NCI-H2196 (cell line): ENCODE measurements around the gene SART3.
"Not testable (repeated sequence)": the region's sequence is repeated elsewhere in the genome, so short reads cannot be mapped to it uniquely, and the experiment has no call there.

ENCODE experiments used
- DNase-seq: peaks from one replicate; lab custom pipeline; 2025; ENCODE audit not compliant: unreplicated experiment; lab: John Stamatoyannopoulos, UW

The SART3 gene

DNA sequence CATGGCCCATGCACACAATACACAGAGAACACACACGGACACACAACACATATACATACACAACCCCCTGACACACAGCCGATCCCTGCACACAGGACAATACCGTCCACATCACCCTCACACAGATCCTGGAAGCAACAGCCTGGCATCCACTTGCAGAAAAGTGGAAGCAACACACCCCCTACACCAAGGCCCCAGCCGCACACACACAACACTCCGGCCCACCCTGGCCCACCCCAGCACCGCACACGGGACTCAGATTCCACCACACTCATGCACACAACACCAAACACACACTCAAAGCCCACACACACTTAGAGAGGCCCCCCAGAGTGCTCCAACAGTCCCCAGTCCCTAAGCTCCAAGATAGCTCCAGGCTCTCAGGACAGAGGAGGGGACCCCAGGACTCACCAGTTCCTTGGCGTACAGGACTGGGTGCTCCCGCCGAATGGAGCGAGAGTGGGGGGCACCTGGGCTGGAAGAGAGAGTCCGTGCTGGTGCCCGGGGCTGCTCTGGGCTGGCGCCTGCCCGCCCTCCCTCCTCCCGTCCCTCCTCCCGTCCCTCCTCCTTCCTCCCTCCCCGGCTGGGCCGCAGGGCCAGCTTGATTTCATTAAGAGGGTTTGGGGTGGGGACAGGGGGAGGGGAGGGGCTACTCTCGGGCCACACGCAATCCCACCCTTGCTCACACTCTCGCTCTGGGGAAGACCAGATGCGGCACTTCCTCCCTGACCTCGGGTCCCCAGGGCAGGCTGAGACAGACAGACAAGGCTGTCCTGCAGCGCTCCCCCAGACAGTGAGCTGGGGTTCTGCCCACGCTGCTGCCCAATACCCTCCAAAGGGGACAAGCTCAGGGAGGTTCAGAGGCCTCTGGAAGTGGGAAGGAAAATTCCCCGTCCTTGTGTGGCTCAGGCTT, 36.8 kb upstream of the SART3 start, which contains the start of gene TMEM119:
TMEM119 (minus strand) TSS at position 526 of the 913 bp plus-strand sequence. CDS start 5,701 bp downstream, outside the sequence.
- no peak for DNase-seq

- DNase-seq = no peak
Measured at GRCh38 chr12:108596854-108597558, 36.0 kb upstream of the SART3 start.

- no peak for DNase-seq
Measured at GRCh38 chr12:108595711-108596647, 35.0 kb upstream of the SART3 start.

GRCh38 chr12:108594960-108595710, 34.2 kb upstream of the SART3 start:
- no peak for DNase-seq

DNA sequence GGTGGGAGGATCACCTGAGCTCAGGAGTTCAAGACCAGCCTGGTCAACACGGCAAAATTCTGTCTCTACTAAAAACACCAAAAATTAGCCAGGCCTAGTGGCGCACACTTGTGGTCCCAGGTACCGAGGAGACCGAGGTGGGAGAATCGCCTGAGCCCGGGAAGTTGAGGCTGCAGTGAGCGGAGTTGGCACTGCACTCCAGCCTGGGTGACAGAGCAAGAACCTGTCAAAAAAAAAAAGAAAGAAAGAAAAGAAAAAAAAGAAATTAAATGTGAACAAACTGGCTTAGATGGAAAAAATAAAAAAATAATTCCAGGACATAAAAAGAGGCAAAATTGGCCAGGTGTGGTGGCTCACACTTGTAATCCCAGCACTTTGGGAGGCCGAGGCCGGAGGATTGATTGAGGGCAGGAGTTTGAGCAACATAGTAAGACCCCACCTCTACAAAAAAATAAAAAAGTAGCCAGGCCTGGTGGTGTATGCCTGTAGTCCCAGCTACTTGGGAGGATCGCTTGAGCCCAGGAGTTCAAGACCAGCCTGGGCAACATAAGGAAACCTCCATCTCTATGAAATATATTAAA, 33.4 kb upstream of the SART3 start:
- no peak for DNase-seq

DNA sequence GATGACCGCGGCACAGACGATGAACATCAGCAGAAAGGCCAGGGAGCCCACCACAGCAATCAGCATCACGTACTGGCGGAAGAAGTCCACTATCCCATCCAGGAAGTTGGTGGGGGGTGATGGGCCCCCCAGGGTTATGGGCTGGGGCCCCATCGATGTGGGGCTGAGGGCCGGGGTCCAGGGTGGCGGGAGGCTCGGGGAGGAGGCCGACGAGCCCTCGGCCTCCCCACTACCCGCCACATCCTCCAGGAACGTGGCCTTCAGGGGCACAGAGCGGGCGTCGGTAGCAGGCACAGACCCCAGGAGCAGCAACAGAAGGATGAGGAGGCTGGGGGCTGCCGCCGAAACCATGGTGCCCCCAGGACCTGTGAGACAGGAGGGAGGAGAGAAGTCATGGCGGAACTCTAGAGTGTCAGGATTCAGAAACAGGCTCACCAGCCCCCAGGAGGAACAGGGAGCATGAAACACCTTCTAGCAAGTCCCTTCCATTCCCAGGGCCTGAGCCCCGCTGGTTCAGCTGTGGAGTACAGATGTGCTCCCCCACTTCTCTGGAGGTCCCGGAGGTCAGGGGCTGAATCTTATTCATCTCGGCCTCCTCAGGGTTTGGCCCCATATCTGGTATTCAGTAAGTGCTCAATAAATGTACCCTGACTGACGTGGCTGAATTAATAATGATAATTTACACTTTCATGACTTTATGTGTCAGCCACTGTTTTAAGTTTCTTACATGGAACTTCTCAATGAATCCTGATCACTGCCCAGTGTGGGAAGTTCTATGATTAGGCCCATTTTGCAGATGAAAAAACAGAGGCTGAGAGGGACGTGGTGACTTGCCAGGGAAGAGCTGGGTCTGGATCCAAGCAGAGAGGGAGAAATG, 31.3 kb upstream of the SART3 start:
- DNase-seq = no peak

DNA sequence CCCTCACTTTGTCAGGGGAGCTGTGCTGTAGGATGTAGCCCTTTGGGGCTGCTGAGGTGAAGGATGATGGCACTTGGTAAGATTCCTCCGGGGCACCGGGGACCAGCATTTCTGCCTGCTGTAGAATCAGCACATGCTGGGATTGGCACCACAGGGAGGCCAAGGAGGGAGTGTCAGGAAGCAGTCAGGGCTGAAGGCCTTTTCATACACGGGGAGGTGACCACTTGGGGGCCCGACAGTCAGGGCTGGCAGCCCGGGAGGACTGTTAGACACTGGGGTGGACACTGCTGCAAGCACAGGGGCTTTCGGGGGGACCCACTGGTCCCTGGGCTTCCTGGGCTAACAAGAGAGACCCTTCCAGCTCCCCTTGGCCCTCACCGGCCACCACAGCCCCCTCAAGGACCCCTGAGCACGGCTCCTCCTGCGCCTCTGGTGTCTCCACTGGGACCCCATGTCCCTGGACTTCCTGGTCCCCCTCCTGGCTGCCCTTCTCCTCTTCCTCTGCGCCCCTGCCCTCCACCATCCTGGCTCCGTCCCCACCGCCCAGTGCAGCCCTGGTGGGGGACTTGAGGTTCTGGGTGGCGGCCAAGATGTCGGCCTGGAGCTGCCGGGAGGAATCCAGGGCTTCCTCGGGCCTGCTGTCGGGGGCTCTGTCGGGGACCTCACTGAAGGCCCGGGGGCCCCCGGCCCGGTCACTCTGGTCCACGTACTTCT, 30.5 kb upstream of the SART3 start:
- no peak for DNase-seq

- DNase-seq = not testable (repeated sequence)
Measured at GRCh38 chr12:108590463-108590862, 29.5 kb upstream of the SART3 start.

GRCh38 chr12:108589840-108590229, 28.9 kb upstream of the SART3 start:
- DNase-seq = no peak

- no peak for DNase-seq
Measured at GRCh38 chr12:108589028-108589839, 28.3 kb upstream of the SART3 start.

GRCh38 chr12:108587826-108588225, 26.9 kb upstream of the SART3 start:
- DNase-seq = no peak

DNA sequence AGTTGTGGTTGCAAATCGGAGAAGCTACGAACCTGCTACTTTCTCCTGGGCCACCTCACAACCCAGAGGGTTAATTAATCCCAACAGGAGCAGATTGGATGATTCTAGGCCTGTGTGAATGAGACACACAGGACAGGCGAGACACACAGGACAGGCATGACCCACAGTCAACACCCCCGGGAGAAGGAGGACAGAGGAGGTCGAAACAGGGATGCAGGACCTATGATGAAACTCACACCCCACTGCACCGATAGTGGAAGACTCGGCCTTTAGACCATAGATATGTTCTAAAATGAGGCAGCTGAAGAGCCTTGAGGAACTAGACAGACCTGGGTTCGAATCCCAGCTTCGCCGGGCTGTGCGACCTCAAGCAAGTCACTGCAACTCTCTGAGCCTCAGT, 25.3 kb upstream of the SART3 start:
- no peak for DNase-seq

- no peak for DNase-seq
Measured at GRCh38 chr12:108585864-108586263, 24.9 kb upstream of the SART3 start.

DNA sequence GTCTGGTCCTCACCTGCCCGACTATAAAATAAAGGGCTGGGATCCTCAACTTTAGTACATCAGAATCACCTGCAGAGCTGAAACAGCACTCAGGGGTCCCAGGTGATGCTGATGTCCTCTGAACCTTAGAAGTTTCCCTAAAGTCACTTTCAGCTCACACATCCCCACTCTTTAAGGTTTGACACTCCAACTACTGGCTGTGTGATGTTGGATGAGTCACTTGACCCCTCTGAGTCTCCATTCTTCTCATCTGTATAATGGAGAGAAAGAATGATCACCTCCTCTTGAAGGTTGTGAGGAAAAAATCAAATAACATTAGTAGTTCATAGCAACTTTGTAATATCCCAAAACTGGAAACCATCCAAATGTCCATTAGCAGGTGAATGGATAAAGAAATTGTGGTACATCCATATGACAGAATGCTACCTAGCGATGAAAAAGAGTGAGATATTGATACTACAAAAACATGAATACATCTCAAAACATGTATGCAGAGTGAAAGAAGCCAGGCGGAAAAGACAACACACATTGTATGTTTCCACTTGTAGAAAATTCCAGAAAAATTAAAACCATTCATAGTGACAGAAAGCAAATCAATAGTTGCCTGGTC, 23.6 kb upstream of the SART3 start:
- DNase-seq = no peak

DNA sequence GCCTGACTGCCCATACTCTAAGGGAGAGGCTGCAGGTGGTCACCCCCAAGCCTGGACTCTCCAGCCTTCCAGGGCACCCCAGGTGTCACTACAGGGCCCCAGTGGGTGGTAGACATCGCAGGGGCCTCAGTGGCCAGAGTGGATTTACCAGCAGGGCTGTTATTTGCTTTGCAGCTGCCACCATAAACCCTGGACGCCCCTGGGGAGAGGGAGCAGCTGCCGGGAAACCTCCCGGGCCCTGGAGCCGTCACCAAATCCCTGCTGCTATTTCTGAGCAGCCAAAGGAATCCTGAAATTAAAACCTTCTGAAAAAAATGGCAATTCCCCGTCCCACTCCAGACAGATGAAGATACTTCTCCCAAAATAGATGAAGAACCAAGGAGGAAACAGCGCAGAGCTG, 23.0 kb upstream of the SART3 start:
- no peak for DNase-seq

DNA sequence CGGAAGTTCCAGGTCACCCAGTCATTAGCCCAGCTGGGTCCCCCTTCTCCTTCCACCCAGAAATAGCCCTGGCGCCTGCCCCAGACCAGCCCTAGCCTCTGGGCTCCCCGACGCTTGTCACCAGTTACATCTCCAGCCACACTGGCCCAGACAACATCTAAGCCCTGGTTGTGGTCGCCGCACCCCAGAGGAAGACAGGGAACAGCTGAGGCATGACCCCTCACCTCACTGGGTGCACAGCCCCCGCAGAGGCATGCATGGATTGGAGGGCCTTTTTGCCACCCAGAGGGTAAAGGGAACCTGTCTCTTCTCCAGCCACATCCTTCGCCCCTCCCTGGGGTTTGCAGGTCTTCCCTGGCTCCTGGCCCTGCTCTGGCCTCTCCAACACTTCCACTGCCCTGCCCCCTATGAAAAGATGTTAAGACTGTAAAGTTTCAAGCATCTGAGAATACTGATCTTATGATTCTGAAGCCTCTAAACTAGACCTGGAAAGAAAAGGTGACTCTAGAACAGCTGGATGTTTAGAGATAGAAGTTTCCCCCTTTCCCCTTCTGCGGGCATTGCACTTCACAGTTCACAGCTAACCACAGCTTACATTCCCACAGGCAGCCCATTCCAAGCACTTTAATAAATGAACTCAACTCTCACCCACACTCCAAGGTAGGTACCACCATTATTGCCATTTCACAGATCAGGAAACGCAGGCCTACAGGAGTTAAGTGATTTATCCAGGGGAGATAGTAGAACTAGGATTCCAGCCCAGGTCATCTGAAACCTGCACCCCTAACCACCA, 22.2 kb upstream of the SART3 start:
- no peak for DNase-seq
